ENCODE results near the gene SNAP47.

SNAP47 gene

DNA sequence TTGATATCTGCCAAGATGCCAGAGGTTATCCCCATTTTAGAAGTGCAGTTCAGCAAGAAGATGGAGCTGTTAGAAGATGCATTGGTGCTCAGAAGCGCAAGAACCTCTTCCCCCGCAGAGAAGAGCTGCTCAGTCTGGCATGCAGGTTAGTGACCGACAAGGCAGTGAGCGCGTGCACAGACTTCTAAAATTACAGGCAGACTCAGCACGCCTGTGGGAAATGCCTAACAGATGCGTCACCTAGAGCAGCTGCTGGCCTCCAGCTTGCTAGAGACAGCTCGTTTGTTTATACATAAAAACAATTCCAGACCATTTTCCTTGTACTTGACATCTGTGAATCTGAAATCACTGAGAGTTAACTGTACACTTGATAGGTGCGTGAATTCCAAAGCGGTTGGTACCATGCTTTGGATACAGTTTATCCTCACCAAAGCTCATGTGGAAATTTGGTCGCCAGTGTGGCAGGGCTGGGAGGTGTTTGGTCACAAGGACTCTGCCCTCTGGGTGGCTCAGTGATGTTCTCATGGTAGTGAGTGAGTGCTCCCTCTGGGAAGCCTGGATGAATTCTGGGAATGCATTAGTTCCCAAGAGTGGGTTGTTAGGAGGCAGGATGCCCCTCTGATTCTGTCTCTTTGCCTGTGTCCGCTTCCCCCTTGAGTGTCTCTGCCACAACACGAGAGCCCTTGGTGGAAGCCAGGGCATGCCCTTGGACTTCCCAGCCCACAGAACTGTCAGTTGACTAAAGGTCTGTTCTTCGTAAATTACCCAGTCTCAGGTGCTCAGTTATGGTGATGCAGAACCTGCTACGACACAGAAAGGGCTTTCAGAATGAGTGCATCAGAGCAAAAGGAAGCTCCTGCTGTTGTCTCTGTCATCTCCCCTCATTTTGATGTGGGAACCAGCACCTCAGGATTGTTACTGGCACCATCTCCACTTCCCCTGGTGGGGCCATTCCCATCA is 24.4 kb downstream of the SNAP47 start:
- Mint-ChIP-seq H3K4me1 (peaks cover 47% of the 10 kb centered on the region), H3K36me3 (ENCODE audit: insufficient read depth) (peaks cover 18% of the 10 kb centered on the region), H3K9me3 (no peaks in the 10 kb centered on the region), H3K27ac (ENCODE audit: low read depth) (no peak overlapping the region), H3K4me3 (no peak overlapping the region), H3K27me3 (no peaks in the 10 kb centered on the region)
- DNase-seq (ENCODE audit: low spot score in 2 of 2) (no peak), ATAC-seq (replicated peaks; ENCODE audit: extremely low read depth, poor library complexity, severe bottlenecking) (no peak)

DNA sequence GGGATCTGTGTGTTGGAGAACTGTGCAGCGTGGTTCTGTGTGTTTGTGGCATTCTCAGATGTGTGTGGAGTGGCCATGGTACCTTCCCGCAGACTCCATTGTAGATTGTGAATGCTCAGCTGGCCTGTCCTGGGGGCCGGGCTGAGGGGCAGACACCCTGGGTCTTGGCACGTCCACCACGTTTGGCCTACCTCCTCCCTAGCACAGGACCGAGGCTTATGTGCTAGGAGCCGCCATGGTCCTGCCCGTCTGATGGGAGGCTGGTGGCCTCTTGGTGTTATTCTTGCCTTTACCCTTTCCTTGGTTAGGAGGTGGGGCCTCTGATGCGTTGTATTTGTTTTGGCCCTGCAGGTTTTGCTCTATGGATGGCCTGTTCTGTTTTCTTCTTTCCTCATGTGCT is 25.1 kb downstream of the SNAP47 start:
- no peak for DNase-seq (ENCODE audit: low spot score in 2 of 2)
- H3K4me1 Mint-ChIP-seq: peaks cover 54% of the 10 kb centered on the region
- no peaks in the 10 kb centered on the region for H3K9me3 Mint-ChIP-seq
- H3K27me3 Mint-ChIP-seq: no peaks in the 10 kb centered on the region
- peak overlapping the region; percentile 35 for H3K27ac Mint-ChIP-seq (ENCODE audit: low read depth)
- no peak overlapping the region for H3K4me3 Mint-ChIP-seq
- H3K36me3 Mint-ChIP-seq (ENCODE audit: insufficient read depth): peaks cover 18% of the 10 kb centered on the region
- no peak for ATAC-seq (replicated peaks; ENCODE audit: extremely low read depth, poor library complexity, severe bottlenecking)

DNA sequence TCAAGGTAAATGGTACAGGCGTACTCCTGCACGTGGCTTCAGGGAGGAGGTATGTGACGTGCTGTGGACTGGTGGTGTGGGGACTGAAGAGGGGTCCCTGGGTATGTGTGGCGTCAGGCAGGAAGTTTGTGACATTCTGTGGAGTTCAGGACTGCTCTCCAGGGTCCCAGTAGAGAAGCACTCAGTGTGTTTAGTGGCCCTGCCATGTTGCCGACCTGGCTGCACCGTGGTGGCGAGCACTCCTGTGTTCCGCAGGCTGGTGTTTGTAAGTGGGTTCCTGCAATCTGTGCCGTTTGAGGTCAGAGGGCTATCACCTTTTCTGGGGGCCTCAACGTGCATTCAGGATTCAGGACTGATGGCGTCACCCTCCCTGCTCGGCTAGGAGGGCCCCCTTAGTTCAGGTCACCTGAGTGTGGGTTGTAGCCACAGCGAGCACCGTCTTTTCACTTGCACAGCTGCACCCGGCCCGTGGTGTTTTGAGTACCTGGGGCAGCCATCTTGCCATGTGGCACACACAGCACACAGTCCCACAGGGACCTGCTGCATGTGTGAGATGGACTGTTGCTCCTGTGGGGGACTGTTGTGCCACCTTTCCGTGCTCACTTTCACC is 26.5 kb downstream of the SNAP47 start:
- Mint-ChIP-seq H3K4me1 (peaks cover 68% of the 10 kb centered on the region), H3K27ac (ENCODE audit: low read depth) (peak overlapping the region; percentile 84), H3K4me3 (peak overlapping the region; percentile 64), H3K36me3 (ENCODE audit: insufficient read depth) (peaks cover 25% of the 10 kb centered on the region), H3K9me3 (no peaks in the 10 kb centered on the region), H3K27me3 (no peaks in the 10 kb centered on the region)
- ATAC-seq (replicated peaks; ENCODE audit: extremely low read depth, poor library complexity, severe bottlenecking): no peak
- no peak for DNase-seq (ENCODE audit: low spot score in 2 of 2)

DNA sequence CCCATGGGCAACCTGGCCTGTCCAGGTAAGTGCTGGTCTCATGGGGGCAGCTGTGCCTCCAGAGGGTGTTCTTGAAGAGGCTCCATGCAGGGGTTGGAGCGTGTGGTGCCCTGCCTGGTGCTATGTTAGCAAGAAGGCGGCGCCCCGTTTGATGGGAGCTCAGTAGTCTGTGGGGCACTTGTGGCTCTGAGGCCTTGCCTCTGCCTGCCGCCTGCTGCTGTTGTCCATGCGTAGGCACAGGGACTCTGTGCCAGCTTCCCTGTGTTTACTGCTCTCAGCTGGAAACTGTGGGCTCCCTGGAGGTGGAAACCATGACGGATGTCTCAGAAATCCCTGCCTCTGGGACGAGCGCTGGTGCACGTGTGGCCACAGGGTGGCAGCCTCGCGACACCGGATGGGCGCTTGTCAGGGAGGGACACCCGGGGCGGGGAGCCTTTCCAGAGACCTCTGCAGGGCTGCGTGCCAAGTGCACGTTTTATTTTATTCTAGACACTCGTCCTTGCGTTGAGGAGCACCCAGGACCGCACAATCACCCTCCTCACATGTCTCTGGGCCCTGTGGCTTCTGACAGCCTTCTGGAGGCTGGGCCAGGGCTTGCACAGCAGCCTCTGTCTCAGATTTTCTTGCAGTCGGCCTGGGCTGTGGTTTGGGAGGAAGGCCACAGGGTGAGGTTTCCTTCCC is 27.1 kb downstream of the SNAP47 start:
- ATAC-seq (replicated peaks; ENCODE audit: extremely low read depth, poor library complexity, severe bottlenecking) (peak; percentile 50), DNase-seq (ENCODE audit: low spot score in 2 of 2) (peak; percentile 79 to 85)
- Mint-ChIP-seq H3K36me3 (ENCODE audit: insufficient read depth) (peaks cover 25% of the 10 kb centered on the region), H3K9me3 (no peaks in the 10 kb centered on the region), H3K4me1 (peaks cover 74% of the 10 kb centered on the region), H3K27ac (ENCODE audit: low read depth) (peak overlapping the region; percentile 84), H3K4me3 (peak overlapping the region; percentile 64), H3K27me3 (no peaks in the 10 kb centered on the region)

DNA sequence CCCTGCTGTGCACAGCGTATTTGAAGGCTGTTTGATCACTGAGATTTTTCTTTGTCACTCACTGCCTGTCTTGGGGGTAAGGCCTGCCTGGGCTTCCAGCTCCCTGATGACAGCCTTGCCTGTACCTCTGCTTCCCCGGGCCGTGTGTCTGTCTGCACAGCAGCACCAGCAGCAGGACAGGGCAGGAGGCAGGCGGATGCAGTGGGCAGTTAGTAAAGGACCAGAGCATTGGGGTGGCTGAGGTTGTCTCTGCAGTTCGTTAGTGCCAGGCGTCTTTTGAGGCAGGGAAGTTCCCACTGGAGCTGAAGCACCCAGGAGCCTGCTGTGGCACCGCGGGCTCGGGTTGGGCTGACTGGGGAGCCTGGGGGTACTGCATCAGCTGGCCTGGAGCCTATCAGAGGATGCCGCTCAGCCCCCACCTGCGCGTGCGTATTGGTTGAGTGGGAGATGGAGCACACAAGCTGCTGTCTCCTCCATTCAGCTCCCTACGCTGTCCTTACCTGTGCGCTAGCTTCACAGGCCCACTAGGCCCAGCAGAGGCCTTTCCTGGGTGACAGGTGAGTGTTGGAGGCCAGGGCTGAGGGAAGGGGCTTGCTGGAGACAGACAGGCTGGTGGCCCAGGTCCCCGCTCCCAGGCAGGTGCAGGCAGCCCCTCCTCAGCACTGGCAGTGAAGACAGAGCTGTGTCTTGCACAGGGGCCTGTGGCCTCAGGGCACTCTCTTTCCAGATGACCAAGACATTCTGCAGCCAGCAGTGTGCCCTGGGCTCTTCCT is 28.2 kb downstream of the SNAP47 start:
- Mint-ChIP-seq H3K9me3 (no peaks in the 10 kb centered on the region), H3K4me3 (peak overlapping the region; percentile 64), H3K27ac (ENCODE audit: low read depth) (no peak overlapping the region), H3K36me3 (ENCODE audit: insufficient read depth) (peaks cover 26% of the 10 kb centered on the region), H3K27me3 (no peaks in the 10 kb centered on the region), H3K4me1 (peaks cover 77% of the 10 kb centered on the region)
- DNase-seq (ENCODE audit: low spot score in 2 of 2) (no peak), ATAC-seq (replicated peaks; ENCODE audit: extremely low read depth, poor library complexity, severe bottlenecking) (no peak)

DNA sequence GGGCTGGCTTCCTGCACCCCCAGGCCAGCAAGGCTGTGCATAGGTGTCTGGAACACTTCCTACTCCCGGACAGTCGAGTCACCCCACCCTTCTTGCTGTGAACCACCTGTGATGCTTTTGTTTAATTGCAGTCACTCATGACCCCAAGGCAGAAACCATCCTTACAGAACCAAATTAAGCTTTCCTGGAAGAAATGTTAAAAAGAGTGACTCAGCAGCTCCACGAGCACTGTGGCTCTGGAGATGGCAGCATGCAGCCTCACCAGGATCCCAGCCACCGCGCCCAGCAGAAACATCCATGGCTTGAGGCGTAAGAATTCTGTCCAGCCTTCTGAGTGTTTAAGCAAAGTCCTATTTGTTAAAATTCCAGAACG is 28.8 kb downstream of the SNAP47 start:
- Mint-ChIP-seq H3K4me3 (peak overlapping the region; percentile 50), H3K4me1 (peaks cover 82% of the 10 kb centered on the region), H3K27ac (ENCODE audit: low read depth) (peak overlapping the region; percentile 67), H3K27me3 (no peaks in the 10 kb centered on the region), H3K36me3 (ENCODE audit: insufficient read depth) (peaks cover 26% of the 10 kb centered on the region), H3K9me3 (no peaks in the 10 kb centered on the region)
- ATAC-seq (replicated peaks; ENCODE audit: extremely low read depth, poor library complexity, severe bottlenecking) (no peak), DNase-seq (ENCODE audit: low spot score in 2 of 2) (no peak)

DNA sequence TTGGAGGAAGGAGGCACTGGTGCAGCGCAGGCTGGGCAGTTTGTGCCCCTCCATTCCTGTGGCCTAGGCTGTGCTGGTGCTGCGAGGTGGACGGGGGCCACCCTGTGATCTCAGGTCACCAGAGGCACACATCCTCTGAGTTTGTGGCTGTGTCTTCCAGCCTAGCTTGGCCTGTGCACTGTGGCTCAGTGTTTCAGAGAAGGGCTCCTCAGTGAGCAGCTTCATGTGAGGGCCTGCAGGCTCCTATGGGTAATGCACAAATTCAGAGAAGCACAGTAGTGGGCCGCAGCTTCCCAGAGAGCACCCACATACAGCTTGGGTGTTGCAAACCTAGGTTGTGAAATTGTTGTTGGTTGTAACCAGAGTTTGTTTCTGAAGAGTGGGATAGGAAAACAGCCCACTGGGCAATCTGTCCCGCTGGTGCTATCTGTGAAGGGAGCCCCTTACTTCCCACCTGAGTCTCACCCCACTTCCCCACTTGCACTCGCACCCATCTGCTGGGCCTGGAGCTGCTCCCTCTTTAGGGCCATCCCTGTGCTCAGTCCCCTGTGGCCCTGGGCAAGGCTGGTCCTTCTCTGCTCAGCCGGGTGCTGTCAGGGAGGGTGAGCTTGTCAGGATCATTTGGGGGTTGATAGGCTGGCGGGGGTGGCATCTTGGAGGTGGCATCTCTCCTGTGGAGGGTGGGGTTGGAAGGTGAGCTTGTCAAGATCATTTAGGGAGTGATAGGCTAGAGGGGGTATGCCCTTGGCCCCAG is 30.2 kb downstream of the SNAP47 start:
- no peaks in the 10 kb centered on the region for H3K27me3 Mint-ChIP-seq
- no peaks in the 10 kb centered on the region for H3K9me3 Mint-ChIP-seq
- peak overlapping the region; percentile 76 for H3K27ac Mint-ChIP-seq (ENCODE audit: low read depth)
- peak overlapping the region; percentile 75 for H3K4me3 Mint-ChIP-seq
- ATAC-seq (replicated peaks; ENCODE audit: extremely low read depth, poor library complexity, severe bottlenecking) (no peak), DNase-seq (ENCODE audit: low spot score in 2 of 2) (no peak)
- peaks cover 85% of the 10 kb centered on the region for H3K4me1 Mint-ChIP-seq
- H3K36me3 Mint-ChIP-seq (ENCODE audit: insufficient read depth): peaks cover 19% of the 10 kb centered on the region

DNA sequence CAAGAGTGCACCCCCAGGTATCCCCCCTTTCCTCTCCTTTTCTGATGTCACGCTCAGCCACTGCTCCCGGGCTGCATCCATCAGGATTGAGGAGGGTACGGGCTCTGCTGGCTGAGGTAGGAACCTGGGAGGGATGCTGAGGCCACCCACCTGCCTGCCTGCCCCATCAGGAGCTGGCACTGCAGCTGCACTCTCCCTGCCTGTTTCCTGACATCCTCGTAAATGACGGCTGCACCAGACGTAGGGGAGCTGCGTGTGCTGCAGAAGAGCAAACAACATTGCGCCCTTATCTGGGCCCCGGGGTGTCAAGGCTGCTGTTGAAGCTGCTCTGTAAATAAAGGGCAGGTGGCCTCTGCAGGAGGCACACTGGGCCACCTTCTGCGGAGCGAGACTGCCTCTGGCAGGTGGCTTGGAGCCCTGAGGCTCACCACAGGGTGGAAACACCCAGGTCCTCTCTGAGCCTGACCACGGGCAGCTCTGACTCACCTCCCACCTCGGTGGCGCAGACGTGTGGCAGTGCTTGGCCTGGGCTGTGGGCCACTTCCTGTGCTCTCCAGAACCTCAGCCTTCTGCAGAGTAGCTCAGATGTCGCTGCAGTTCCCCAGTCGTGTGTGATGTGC is 30.9 kb downstream of the SNAP47 start:
- peak; percentile 85 for ATAC-seq (replicated peaks; ENCODE audit: extremely low read depth, poor library complexity, severe bottlenecking)
- H3K27ac Mint-ChIP-seq (ENCODE audit: low read depth): peak overlapping the region; percentile 76
- no peaks in the 10 kb centered on the region for H3K9me3 Mint-ChIP-seq
- peaks cover 19% of the 10 kb centered on the region for H3K36me3 Mint-ChIP-seq (ENCODE audit: insufficient read depth)
- H3K4me1 Mint-ChIP-seq: peaks cover 80% of the 10 kb centered on the region
- H3K27me3 Mint-ChIP-seq: no peaks in the 10 kb centered on the region
- H3K4me3 Mint-ChIP-seq: peak overlapping the region; percentile 75
- peak; percentile 67 to 90 for DNase-seq (ENCODE audit: low spot score in 2 of 2)

DNA sequence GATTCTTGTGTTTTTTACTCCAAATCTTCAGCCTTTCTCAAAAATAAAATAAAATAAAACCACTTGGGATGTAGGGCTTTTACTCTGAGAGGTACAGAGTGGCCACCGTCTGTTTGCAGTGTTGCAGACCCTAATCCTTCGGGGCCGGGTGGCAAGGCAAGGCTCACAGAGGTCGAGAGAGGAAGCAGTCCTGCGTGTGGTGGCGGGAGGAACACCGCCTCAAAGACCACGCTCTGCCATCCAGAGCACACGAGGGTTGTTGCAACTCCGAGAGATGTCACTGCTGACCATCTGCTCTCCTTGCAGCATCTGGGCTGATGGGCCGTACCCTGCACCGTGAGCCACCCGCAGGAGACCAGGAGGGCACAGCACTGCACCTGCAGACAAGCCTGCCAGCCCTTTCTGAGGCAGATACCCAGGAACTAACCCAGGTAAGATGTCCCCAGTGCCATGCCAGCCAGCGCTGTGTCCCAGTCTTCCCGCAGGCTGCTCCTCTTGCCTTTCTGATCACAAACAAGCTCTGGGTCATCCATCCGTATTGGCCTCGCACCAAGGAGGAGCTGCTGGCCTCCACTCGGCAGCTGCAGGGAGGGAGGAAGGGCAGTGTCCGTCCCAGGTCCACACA is 31.5 kb downstream of the SNAP47 start:
- ATAC-seq (replicated peaks; ENCODE audit: extremely low read depth, poor library complexity, severe bottlenecking) (no peak), DNase-seq (ENCODE audit: low spot score in 2 of 2) (no peak)
- no peaks in the 10 kb centered on the region for H3K27me3 Mint-ChIP-seq
- peaks cover 73% of the 10 kb centered on the region for H3K4me1 Mint-ChIP-seq
- peak overlapping the region; percentile 75 for H3K4me3 Mint-ChIP-seq
- H3K9me3 Mint-ChIP-seq: no peaks in the 10 kb centered on the region
- peak overlapping the region; percentile 76 for H3K27ac Mint-ChIP-seq (ENCODE audit: low read depth)
- H3K36me3 Mint-ChIP-seq (ENCODE audit: insufficient read depth): peaks cover 19% of the 10 kb centered on the region

DNA sequence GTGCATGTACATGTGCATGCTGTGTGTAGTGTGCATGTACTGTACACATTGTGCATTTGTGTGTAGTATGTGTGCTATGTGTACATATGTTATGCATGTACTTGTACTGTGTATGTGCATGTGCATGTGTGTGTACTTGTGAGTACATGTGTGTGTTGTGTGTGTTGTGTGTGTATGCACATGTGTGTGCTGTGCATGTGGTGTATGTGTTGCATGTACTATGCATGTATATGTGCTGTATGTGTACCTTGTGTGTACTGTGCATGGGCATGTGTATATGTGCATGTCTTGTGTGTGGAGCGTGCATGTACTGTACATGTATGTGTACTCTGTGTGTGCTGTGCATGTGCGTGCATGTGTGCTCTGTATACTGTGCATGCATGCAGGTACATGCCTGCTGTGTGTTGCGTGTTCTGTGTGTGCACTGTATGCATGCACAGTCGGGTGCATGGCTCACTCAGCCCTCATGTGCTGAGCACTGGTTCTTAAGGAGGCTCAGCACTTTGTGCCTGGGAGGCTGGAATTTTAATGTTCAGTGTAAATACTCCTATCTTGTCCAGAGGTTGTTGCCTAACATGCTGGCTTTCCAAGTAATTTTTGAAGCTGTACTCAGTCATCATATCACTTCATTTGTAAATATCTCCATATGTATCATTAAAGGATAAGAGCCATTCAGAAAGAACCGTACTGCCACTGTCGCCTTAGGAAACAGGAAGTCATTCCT is 32.3 kb downstream of the SNAP47 start:
- Mint-ChIP-seq H3K27ac (ENCODE audit: low read depth) (no peak overlapping the region), H3K4me3 (peak overlapping the region; percentile 75), H3K36me3 (ENCODE audit: insufficient read depth) (peaks cover 17% of the 10 kb centered on the region), H3K4me1 (peaks cover 69% of the 10 kb centered on the region), H3K9me3 (no peaks in the 10 kb centered on the region), H3K27me3 (no peaks in the 10 kb centered on the region)
- no peak for DNase-seq (ENCODE audit: low spot score in 2 of 2)
- no peak for ATAC-seq (replicated peaks; ENCODE audit: extremely low read depth, poor library complexity, severe bottlenecking)

DNA sequence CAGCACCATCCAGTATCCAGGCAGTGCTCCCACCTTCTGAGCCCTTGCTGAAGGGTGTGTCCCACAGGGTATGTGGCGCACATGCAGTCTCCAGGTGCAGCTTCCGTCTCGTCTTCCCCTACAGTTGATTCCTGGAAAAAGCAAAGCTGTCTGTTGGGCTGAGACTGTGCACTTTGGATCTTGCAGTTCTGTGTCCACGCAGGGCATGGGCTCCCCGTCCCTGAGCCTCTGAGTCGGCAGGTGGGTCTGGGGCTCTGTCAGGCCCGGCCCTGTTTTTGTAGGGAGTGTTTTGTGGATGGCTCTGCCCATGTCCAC is 32.8 kb downstream of the SNAP47 start:
- Mint-ChIP-seq H3K36me3 (ENCODE audit: insufficient read depth) (peaks cover 15% of the 10 kb centered on the region), H3K4me3 (peak overlapping the region; percentile 75), H3K27ac (ENCODE audit: low read depth) (no peak overlapping the region), H3K4me1 (peaks cover 67% of the 10 kb centered on the region), H3K27me3 (no peaks in the 10 kb centered on the region), H3K9me3 (no peaks in the 10 kb centered on the region)
- DNase-seq (ENCODE audit: low spot score in 2 of 2): no peak
- ATAC-seq (replicated peaks; ENCODE audit: extremely low read depth, poor library complexity, severe bottlenecking): no peak

Measured in central memory CD8-positive, alpha-beta T cell (primary cell).